SK-N-SH treated with all-trans-retinoic acid at 6 μM for 48 hours (cell line): ENCODE data around the gene NUTF2.
A peak's percentile ranks its signal among the peaks of the same experiment; 100 is the strongest.

Experiments
- ATAC-seq: fragments of 200-7000 bp; cut with Tn5 transposase; 3 replicates; pipeline ENCODE4 v1.9.1; 2020; ENCODE audit warnings: mild to moderate bottlenecking, moderate library complexity
- ARNTL ChIP-seq: fragments of 450-650 bp; formaldehyde crosslinking; IDR thresholded peaks from 2 replicates; pipeline ENCODE4 v1.5.0; 2020; ENCODE audit warnings: low read depth, mild to moderate bottlenecking, moderate library complexity, borderline replicate concordance
- BACH2 ChIP-seq: fragments of 250-450 bp; sonication (Bioruptor Pico); IDR thresholded peaks from 2 replicates; pipeline ENCODE4 v1.9.0; 2021; ENCODE audit warnings: mild to moderate bottlenecking, borderline replicate concordance
- CREB5 ChIP-seq: fragments of 250-450 bp; sonication (Bioruptor Pico); IDR thresholded peaks from 2 replicates; pipeline ENCODE4 v1.5.1; 2020; ENCODE audit warnings: low read depth, mild to moderate bottlenecking, moderate library complexity
- CSDC2 ChIP-seq: fragments of 250-450 bp; sonication (Bioruptor Pico); IDR thresholded peaks from 2 replicates; pipeline ENCODE4 v1.5.0; 2020; ENCODE audit warnings: mild to moderate bottlenecking, moderate library complexity
- CSRNP3 ChIP-seq: fragments of 250-450 bp; sonication (Bioruptor Pico); IDR thresholded peaks from 2 replicates; pipeline ENCODE4 v1.5.1; 2021; ENCODE audit warnings: mild to moderate bottlenecking, moderate library complexity
- ESRRG ChIP-seq: fragments of 250-450 bp; sonication (Bioruptor Pico); IDR thresholded peaks from 2 replicates; pipeline ENCODE4 v1.6.1; 2021; ENCODE audit warnings: mild to moderate bottlenecking
- GLIS3 ChIP-seq: fragments of 250-450 bp; sonication (Bioruptor Pico); IDR thresholded peaks from 2 replicates; pipeline ENCODE4 v1.5.0; 2020; ENCODE audit warnings: mild to moderate bottlenecking, moderate library complexity
- ISL1 ChIP-seq: fragments of 250-450 bp; sonication (Bioruptor Pico); IDR thresholded peaks from 2 replicates; pipeline ENCODE4 v2.1.2; 2022; ENCODE audit warnings: mild to moderate bottlenecking, moderate library complexity
- OSR1 ChIP-seq: fragments of 250-450 bp; sonication (Bioruptor Pico); IDR thresholded peaks from 2 replicates; pipeline ENCODE4 v1.8.0; 2022; ENCODE audit warnings: moderate library complexity, mild to moderate bottlenecking, inconsistent platforms
- PATZ1 ChIP-seq: fragments of 250-450 bp; sonication (Bioruptor Pico); IDR thresholded peaks from 2 replicates; pipeline ENCODE4 v1.8.0; 2020; ENCODE audit warnings: mild to moderate bottlenecking, moderate library complexity, borderline replicate concordance
- POU6F1 ChIP-seq: fragments of 250-450 bp; sonication (Bioruptor Pico); IDR thresholded peaks from 2 replicates; pipeline ENCODE4 v1.8.0; 2021; ENCODE audit warnings: low read depth, mild to moderate bottlenecking, moderate library complexity, borderline replicate concordance
- PPARA ChIP-seq: fragments of 250-450 bp; sonication (Bioruptor Pico); IDR thresholded peaks from 2 replicates; pipeline ENCODE4 v1.5.0; 2020; ENCODE audit warnings: mild to moderate bottlenecking, borderline replicate concordance
- RARB ChIP-seq: fragments of 250-450 bp; sonication (Bioruptor Pico); IDR thresholded peaks from 2 replicates; pipeline ENCODE4 v1.8.0; 2021; ENCODE audit warnings: mild to moderate bottlenecking, moderate library complexity
- SNAI2 ChIP-seq: fragments of 250-450 bp; sonication (Bioruptor Pico); IDR thresholded peaks from 2 replicates; pipeline ENCODE4 v1.5.0; 2020; ENCODE audit warnings: mild to moderate bottlenecking, moderate library complexity
- TCF4 ChIP-seq: fragments of 250-450 bp; sonication (Bioruptor Pico); IDR thresholded peaks from 2 replicates; pipeline ENCODE4 v1.8.0; 2021; ENCODE audit warnings: mild to moderate bottlenecking, moderate library complexity, borderline replicate concordance
- TSHZ2 ChIP-seq: fragments of 250-450 bp; sonication (Bioruptor Pico); IDR thresholded peaks from 2 replicates; pipeline ENCODE4 v1.5.0; 2020; ENCODE audit warnings: mild to moderate bottlenecking, moderate library complexity
- ZC3H10 ChIP-seq: fragments of 250-450 bp; sonication (Bioruptor Pico); IDR thresholded peaks from 2 replicates; pipeline ENCODE4 v1.5.1; 2021; ENCODE audit warnings: mild to moderate bottlenecking, moderate library complexity
- ZFP3 ChIP-seq: fragments of 250-450 bp; sonication (Bioruptor Pico); IDR thresholded peaks from 2 replicates; pipeline ENCODE4 v1.5.0; 2020; ENCODE audit warnings: mild to moderate bottlenecking, moderate library complexity
- ZFP30 ChIP-seq: fragments of 450-650 bp; formaldehyde crosslinking; IDR thresholded peaks from 2 replicates; pipeline ENCODE4 v1.5.0; 2022; ENCODE audit warnings: mild to moderate bottlenecking, moderate library complexity
- ZNF565 ChIP-seq: fragments of 450-650 bp; formaldehyde crosslinking; conservative IDR thresholded peaks from 2 replicates; pipeline ENCODE4 v1.5.0; 2020; ENCODE audit warnings: low read depth, mild to moderate bottlenecking, moderate library complexity
- ZNF70 ChIP-seq: fragments of 450-650 bp; formaldehyde crosslinking; IDR thresholded peaks from 2 replicates; pipeline ENCODE4 v1.5.0; 2020; ENCODE audit warnings: mild to moderate bottlenecking, moderate library complexity
- ZNF8 ChIP-seq: fragments of 450-650 bp; formaldehyde crosslinking; IDR thresholded peaks from 2 replicates; pipeline ENCODE4 v1.5.0; 2020; ENCODE audit warnings: mild to moderate bottlenecking, moderate library complexity

Gene NUTF2

GRCh38 chr16:67872131-67872630, 25.4 kb downstream of the NUTF2 start:
- TF ChIP-seq PATZ1 (CRISPR knock-in tag) (no peak), ZNF70 (CRISPR knock-in tag) (no peak), TSHZ2 (no peak), ZNF8 (CRISPR knock-in tag) (no peak), TCF4 (CRISPR knock-in tag) (no peak), POU6F1 (CRISPR knock-in tag) (no peak), GLIS3 (CRISPR knock-in tag) (no peak), ZFP3 (no peak), SNAI2 (CRISPR knock-in tag) (no peak), ZFP30 (no peak), CSDC2 (no peak), ARNTL (no peak), ZC3H10 (CRISPR knock-in tag) (no peak)
- no peak for ATAC-seq

GRCh38 chr16:67872631-67873434, 26.1 kb downstream of the NUTF2 start, which contains the start of gene EDC4:
EDC4 (plus strand) TSS chr16:67873052; CDS start chr16:67873262, 210 bp downstream.
- ATAC-seq, result peak; percentile 92
- TF ChIP-seq SNAI2 (CRISPR knock-in tag) (0 out of 2 replicates have a peak, but pooled peaks have one; percentile 11), ZNF8 (CRISPR knock-in tag) (no peak), ZC3H10 (CRISPR knock-in tag) (0 out of 2 replicates have a peak, but pooled peaks have one; percentile 20), ZNF565 (CRISPR knock-in tag) (no peak), ZFP30 (no peak), PPARA (CRISPR knock-in tag) (no peak), CSRNP3 (CRISPR knock-in tag) (peak; percentile 36; the same call in 1 of the 2 replicates), ZFP3 (0 out of 2 replicates have a peak, but pooled peaks have one; percentile 17), PATZ1 (CRISPR knock-in tag) (peak; percentile 94), ESRRG (peak; percentile 65; the same call in 1 of the 2 replicates), BACH2 (CRISPR knock-in tag) (no peak), OSR1 (CRISPR knock-in tag) (no peak), GLIS3 (CRISPR knock-in tag) (no peak; the same call in 1 of the 2 replicates), POU6F1 (CRISPR knock-in tag) (no peak), TCF4 (CRISPR knock-in tag) (no peak), ISL1 (CRISPR knock-in tag) (no peak), RARB (CRISPR knock-in tag) (peak; percentile 41; the same call in 1 of the 2 replicates), TSHZ2 (no peak), CREB5 (CRISPR knock-in tag) (no peak)
